Fibroblast of mammary gland (primary cell): ENCODE data around the gene CNOT1.
A peak's percentile ranks its signal among the peaks of the same experiment; 100 is the strongest.
"Not testable (repeated sequence)": the region's sequence is repeated elsewhere in the genome, so short reads cannot be mapped to it uniquely, and the experiment has no call there.

ENCODE experiments used
- DNase-seq: peaks from one replicate; pipeline ENCODE4 v3.0.0-alpha.2; 2010; ENCODE audit warnings: low read depth
- H3K4me3 ChIP-seq: 2 replicates; pipeline ENCODE4 v1.5.1; 2011; ENCODE audit warnings: low read depth, mild to moderate bottlenecking, low read length, moderate library complexity; ENCODE audit not compliant: control insufficient read depth
- TF ChIP-seq, protein P1 (sequence below): conservative IDR thresholded peaks from 2 replicates; pipeline ENCODE4 v1.5.1; 2011; ENCODE audit warnings: low read depth, low read length, inconsistent platforms; ENCODE audit not compliant: control insufficient read depth, insufficient read depth

The CNOT1 gene

DNA sequence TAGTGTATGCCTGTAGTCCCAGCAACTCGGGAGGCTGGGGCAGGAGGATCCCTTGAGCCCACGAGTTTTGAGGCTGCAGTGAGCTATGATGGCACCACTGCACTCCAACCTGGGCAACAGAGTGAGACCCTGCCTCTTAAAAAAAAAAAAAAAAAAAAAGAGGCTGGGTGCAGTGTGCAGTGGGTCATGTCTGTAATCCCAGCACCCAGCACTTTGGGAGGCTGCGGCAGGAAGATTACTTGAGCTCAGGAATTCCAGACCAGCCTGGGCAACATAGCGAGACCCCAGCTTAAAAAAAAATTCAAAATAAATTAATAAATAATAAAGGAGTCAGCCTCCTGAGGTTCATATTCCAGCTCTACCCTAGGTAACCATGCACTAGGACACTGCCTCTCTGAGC lies 9.6 kb upstream of the CNOT1 start:
- TF ChIP-seq, protein P1, sequence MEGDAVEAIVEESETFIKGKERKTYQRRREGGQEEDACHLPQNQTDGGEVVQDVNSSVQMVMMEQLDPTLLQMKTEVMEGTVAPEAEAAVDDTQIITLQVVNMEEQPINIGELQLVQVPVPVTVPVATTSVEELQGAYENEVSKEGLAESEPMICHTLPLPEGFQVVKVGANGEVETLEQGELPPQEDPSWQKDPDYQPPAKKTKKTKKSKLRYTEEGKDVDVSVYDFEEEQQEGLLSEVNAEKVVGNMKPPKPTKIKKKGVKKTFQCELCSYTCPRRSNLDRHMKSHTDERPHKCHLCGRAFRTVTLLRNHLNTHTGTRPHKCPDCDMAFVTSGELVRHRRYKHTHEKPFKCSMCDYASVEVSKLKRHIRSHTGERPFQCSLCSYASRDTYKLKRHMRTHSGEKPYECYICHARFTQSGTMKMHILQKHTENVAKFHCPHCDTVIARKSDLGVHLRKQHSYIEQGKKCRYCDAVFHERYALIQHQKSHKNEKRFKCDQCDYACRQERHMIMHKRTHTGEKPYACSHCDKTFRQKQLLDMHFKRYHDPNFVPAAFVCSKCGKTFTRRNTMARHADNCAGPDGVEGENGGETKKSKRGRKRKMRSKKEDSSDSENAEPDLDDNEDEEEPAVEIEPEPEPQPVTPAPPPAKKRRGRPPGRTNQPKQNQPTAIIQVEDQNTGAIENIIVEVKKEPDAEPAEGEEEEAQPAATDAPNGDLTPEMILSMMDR = no peak
- no peak overlapping the region for H3K4me3 ChIP-seq
- no peak for DNase-seq

GRCh38 chr16:58638148-58639036 lies 8.8 kb upstream of the CNOT1 start:
- H3K4me3 ChIP-seq = no peak overlapping the region
- TF ChIP-seq, protein P1 = peak; percentile 53
- peak; percentile 90 for DNase-seq

DNA sequence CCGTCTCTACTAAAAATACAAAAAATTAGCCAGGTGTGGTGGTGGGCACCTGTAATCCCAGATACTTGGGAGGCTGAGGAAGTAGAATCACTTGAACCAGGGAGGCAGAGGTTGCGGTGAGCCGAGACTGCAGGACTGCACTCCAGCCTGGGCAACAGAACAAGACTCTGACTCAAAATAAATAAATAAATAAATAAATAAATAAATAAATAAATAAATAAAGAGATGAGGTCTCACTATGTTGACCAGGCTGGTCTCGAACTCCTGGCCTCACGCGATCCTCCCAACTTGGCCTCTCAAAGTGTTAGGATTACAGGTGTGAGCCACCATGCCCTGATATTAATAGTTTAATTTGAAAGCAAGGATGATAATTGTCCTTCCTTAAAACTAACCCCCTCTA lies 7.4 kb upstream of the CNOT1 start:
- H3K4me3 ChIP-seq, DNase-seq: not testable (repeated sequence)

GRCh38 chr16:58636466-58636865 lies 6.8 kb upstream of the CNOT1 start:
- no peak overlapping the region for H3K4me3 ChIP-seq
- TF ChIP-seq, protein P1 = no peak
- DNase-seq = no peak

DNA sequence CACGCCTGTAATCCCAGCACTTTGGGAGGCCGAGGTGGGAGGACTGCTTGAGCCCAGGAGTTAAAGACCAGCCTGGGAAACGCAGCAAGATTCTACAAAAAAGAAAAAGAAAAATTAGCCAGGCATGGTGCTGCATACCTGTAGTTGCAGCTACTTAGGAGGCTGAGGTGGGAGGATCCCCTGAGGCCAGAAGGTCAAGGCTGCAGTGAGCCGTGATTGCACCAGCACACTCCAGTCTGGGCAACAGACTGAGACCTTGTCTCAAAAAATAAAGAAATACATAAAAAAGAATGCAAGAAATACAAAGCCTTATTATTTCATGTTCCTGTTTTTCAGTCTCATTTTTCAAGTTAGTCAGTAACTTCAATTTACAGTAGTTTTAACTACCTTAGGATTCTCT lies 5.9 kb upstream of the CNOT1 start:
- TF ChIP-seq, protein P1 = no peak
- no peak for DNase-seq
- H3K4me3 ChIP-seq = no peak overlapping the region

- DNase-seq = no peak
- no peak overlapping the region for H3K4me3 ChIP-seq
- TF ChIP-seq, protein P1 = no peak
Observed at GRCh38 chr16:58634265-58634802, 4.7 kb upstream of the CNOT1 start.
